Measurements from ENCODE around the gene MCC.

The MCC gene

DNA sequence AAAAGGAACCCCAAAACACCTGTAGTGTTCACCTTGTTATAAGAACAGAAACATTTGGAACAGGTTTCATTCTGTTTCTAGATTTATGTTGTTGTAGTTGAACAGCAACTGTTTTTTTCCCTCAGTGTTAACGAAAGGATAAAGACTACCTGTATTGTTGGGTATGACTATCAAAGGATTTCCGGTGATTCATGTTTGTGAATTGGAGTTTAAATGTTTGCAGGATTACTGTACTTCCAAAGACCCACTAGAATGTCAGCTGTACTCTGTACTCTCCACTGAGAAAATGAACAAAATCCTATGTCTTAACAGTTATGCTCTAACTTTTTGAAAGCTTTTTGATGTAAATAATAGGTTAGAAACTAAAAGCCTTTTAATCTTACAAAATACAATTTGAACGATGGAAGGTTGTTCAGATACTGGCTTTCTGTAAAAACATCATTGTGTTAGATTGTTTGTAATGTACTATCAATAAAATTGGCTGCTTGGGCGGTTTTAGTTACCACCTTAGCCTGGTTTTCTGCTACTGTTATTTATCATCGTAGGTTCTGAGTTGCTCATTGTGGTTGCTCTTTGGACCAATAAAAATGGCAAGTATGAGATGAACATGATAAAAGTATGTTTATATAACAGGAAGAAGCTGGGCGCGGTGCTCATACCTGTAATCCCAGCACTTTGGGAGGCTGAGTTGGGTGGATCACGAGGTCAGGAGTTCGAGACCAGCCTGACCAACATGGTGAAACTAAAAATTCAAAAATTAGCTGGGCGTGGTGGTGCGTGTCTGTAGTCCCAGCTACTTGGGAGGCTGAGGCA is 467.6 kb downstream of the MCC start:
- H3K27me3 ChIP-seq (ENCODE audit: control insufficient read depth in 2 of 2, insufficient read depth in 2 of 2, low read length in 2 of 2) = no peaks in the 10 kb centered on the region
- H3K4me3 ChIP-seq (ENCODE audit: low read length in 2 of 2) = no peak overlapping the region
- H3K27ac ChIP-seq (ENCODE audit: low read depth in 2 of 2, low read length in 2 of 2) = no peak overlapping the region
- no peak overlapping the region for H3K9ac ChIP-seq (ENCODE audit: low read depth in 1 of 2, low read length in 2 of 2)
- H3K4me1 ChIP-seq (ENCODE audit: control insufficient read depth in 2 of 2, insufficient read depth in 2 of 2, low read length in 2 of 2) = peaks cover 0 to 3% of the 10 kb centered on the region in 2 donors
- peaks cover 5% of the 10 kb centered on the region in 2 donors for H3K36me3 ChIP-seq (ENCODE audit: control insufficient read depth in 2 of 2, insufficient read depth in 2 of 2, low read length in 2 of 2)
- H3K9me3 ChIP-seq (ENCODE audit: control insufficient read depth in 2 of 2, low read length in 2 of 2) = no peaks in the 10 kb centered on the region

GRCh38 chr5:113017881-113018635 is 470.2 kb downstream of the MCC start:
- H3K9me3 ChIP-seq (ENCODE audit: control insufficient read depth in 2 of 2, low read length in 2 of 2) = no peaks in the 10 kb centered on the region
- no peak overlapping the region for H3K9ac ChIP-seq (ENCODE audit: low read depth in 1 of 2, low read length in 2 of 2)
- no peaks in the 10 kb centered on the region for H3K27me3 ChIP-seq (ENCODE audit: control insufficient read depth in 2 of 2, insufficient read depth in 2 of 2, low read length in 2 of 2)
- no peak overlapping the region for H3K4me3 ChIP-seq (ENCODE audit: low read length in 2 of 2)
- no peak overlapping the region for H3K27ac ChIP-seq (ENCODE audit: low read depth in 2 of 2, low read length in 2 of 2)
- H3K36me3 ChIP-seq (ENCODE audit: control insufficient read depth in 2 of 2, insufficient read depth in 2 of 2, low read length in 2 of 2) = peaks cover 16 to 20% of the 10 kb centered on the region in 2 donors
- H3K4me1 ChIP-seq (ENCODE audit: control insufficient read depth in 2 of 2, insufficient read depth in 2 of 2, low read length in 2 of 2) = peaks cover 0 to 3% of the 10 kb centered on the region in 2 donors

DNA sequence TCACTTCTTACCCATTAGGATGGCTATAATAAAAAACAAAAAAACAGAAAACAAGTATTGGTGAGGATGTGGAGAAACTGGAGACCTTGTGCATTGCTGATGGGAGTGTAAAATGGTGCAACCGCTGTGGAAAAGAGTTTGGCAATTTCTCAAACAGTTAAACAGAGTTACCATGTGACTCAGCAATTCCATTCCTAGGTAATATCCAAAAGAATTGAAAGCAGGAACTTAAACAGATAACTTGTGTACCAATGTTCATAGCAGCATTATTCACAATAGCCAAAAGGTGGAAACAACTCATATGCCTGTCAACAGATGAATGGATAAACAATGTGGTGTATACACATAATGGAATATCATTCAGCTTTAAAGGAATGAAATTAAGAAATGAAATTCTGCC is 482.8 kb downstream of the MCC start:
- no peak overlapping the region for H3K9ac ChIP-seq (ENCODE audit: low read depth in 1 of 2, low read length in 2 of 2)
- no peaks in the 10 kb centered on the region for H3K27me3 ChIP-seq (ENCODE audit: control insufficient read depth in 2 of 2, insufficient read depth in 2 of 2, low read length in 2 of 2)
- H3K36me3 ChIP-seq (ENCODE audit: control insufficient read depth in 2 of 2, insufficient read depth in 2 of 2, low read length in 2 of 2) = peaks cover 24 to 27% of the 10 kb centered on the region in 2 donors

DNA sequence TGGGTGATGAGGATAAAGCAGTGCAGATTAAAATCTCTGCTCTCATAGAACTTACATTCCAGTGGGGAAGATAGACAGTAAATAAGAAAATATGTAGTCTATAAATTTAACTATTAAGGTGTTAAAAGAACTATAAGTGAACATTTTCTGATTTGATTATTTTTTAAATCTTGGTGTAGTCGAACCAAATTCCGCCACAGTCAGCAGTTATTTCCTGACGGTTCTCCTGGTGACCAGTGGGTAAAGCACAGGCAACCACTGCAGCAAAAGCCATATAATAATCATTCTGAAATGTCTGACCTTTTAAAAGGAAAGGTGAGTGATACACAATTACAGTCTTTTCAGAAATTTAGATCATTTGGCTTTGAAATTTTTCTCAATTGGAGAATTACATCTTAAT is 484.5 kb downstream of the MCC start:
- no peaks in the 10 kb centered on the region for H3K9me3 ChIP-seq (ENCODE audit: control insufficient read depth in 2 of 2, low read length in 2 of 2)
- no peak overlapping the region for H3K9ac ChIP-seq (ENCODE audit: low read depth in 1 of 2, low read length in 2 of 2)
- H3K27me3 ChIP-seq (ENCODE audit: control insufficient read depth in 2 of 2, insufficient read depth in 2 of 2, low read length in 2 of 2) = no peaks in the 10 kb centered on the region
- no peak overlapping the region for H3K4me3 ChIP-seq (ENCODE audit: low read length in 2 of 2)
- H3K36me3 ChIP-seq (ENCODE audit: control insufficient read depth in 2 of 2, insufficient read depth in 2 of 2, low read length in 2 of 2) = peaks cover 24 to 28% of the 10 kb centered on the region in 2 donors
- H3K27ac ChIP-seq (ENCODE audit: low read depth in 2 of 2, low read length in 2 of 2) = no peak overlapping the region
- H3K4me1 ChIP-seq (ENCODE audit: control insufficient read depth in 2 of 2, insufficient read depth in 2 of 2, low read length in 2 of 2) = no peaks in the 10 kb centered on the region

More for the DNA sequence above, 482.8 kb downstream of the MCC start:
- H3K4me1 ChIP-seq (ENCODE audit: control insufficient read depth in 2 of 2, insufficient read depth in 2 of 2, low read length in 2 of 2) = no peaks in the 10 kb centered on the region
- no peaks in the 10 kb centered on the region for H3K9me3 ChIP-seq (ENCODE audit: control insufficient read depth in 2 of 2, low read length in 2 of 2)
- no peak overlapping the region for H3K4me3 ChIP-seq (ENCODE audit: low read length in 2 of 2)
- H3K27ac ChIP-seq (ENCODE audit: low read depth in 2 of 2, low read length in 2 of 2) = no peak overlapping the region

DNA sequence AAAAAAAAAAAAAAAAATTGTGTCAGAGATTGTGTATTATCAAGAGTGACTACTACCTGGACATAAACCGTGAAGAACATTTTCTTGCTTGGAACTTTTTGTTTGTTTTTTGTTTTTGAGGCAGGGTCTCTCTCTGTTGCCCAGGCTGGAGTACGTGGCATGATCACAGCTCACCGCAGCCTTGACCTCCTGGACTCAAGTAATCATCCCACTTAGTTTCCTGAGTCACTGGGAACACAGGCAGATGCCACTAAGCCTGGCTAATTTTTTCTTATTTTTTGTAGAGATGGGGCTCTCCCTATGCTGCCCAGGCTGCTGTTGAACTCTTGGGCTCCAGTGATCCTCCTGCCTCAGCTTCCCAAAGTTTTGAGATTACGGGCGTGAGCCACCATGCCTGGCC is 485.8 kb downstream of the MCC start:
- H3K4me3 ChIP-seq (ENCODE audit: low read length in 2 of 2) = no peak overlapping the region
- H3K9ac ChIP-seq (ENCODE audit: low read depth in 1 of 2, low read length in 2 of 2) = no peak overlapping the region
- no peak overlapping the region for H3K27ac ChIP-seq (ENCODE audit: low read depth in 2 of 2, low read length in 2 of 2)
- peaks cover 24 to 29% of the 10 kb centered on the region in 2 donors for H3K36me3 ChIP-seq (ENCODE audit: control insufficient read depth in 2 of 2, insufficient read depth in 2 of 2, low read length in 2 of 2)
- no peaks in the 10 kb centered on the region for H3K9me3 ChIP-seq (ENCODE audit: control insufficient read depth in 2 of 2, low read length in 2 of 2)
- no peaks in the 10 kb centered on the region for H3K27me3 ChIP-seq (ENCODE audit: control insufficient read depth in 2 of 2, insufficient read depth in 2 of 2, low read length in 2 of 2)
- no peaks in the 10 kb centered on the region for H3K4me1 ChIP-seq (ENCODE audit: control insufficient read depth in 2 of 2, insufficient read depth in 2 of 2, low read length in 2 of 2)

DNA sequence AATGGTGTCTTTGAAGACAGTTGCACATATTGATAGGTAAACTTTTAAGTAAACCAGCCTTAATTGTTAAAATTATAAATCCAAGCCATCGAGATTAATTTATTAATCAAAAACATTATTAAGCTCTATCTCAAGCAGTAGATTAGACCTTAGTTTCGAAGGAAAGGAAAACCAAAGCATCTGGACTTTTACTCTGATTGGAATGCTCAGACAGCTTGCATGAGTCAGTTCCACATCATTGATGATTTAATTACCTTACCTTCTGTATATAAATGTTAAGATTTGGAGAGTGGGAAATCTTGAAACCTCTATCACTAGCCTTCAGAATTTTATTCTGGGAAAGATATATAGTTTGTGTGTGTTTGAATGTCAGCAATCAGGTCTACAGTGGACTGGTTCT is 487.8 kb downstream of the MCC start:
- H3K27me3 ChIP-seq (ENCODE audit: control insufficient read depth in 2 of 2, insufficient read depth in 2 of 2, low read length in 2 of 2) = no peaks in the 10 kb centered on the region
- no peak overlapping the region for H3K27ac ChIP-seq (ENCODE audit: low read depth in 2 of 2, low read length in 2 of 2)
- H3K4me1 ChIP-seq (ENCODE audit: control insufficient read depth in 2 of 2, insufficient read depth in 2 of 2, low read length in 2 of 2) = no peaks in the 10 kb centered on the region
- peaks cover 23 to 25% of the 10 kb centered on the region in 2 donors for H3K36me3 ChIP-seq (ENCODE audit: control insufficient read depth in 2 of 2, insufficient read depth in 2 of 2, low read length in 2 of 2)
- H3K4me3 ChIP-seq (ENCODE audit: low read length in 2 of 2) = no peak overlapping the region
- no peaks in the 10 kb centered on the region for H3K9me3 ChIP-seq (ENCODE audit: control insufficient read depth in 2 of 2, low read length in 2 of 2)
- no peak overlapping the region for H3K9ac ChIP-seq (ENCODE audit: low read depth in 1 of 2, low read length in 2 of 2)

GRCh38 chr5:112998296-112998695 is 490.0 kb downstream of the MCC start:
- Histone ChIP-seq H3K4me3 (ENCODE audit: low read length in 2 of 2) (no peak overlapping the region), H3K9ac (ENCODE audit: low read depth in 1 of 2, low read length in 2 of 2) (no peak overlapping the region), H3K9me3 (ENCODE audit: control insufficient read depth in 2 of 2, low read length in 2 of 2) (no peaks in the 10 kb centered on the region), H3K4me1 (ENCODE audit: control insufficient read depth in 2 of 2, insufficient read depth in 2 of 2, low read length in 2 of 2) (no peaks in the 10 kb centered on the region), H3K36me3 (ENCODE audit: control insufficient read depth in 2 of 2, insufficient read depth in 2 of 2, low read length in 2 of 2) (peaks cover 16 to 23% of the 10 kb centered on the region in 2 donors), H3K27ac (ENCODE audit: low read depth in 2 of 2, low read length in 2 of 2) (no peak overlapping the region), H3K27me3 (ENCODE audit: control insufficient read depth in 2 of 2, insufficient read depth in 2 of 2, low read length in 2 of 2) (no peaks in the 10 kb centered on the region)

- no peak overlapping the region for H3K4me3 ChIP-seq (ENCODE audit: low read length in 2 of 2)
- H3K9me3 ChIP-seq (ENCODE audit: control insufficient read depth in 2 of 2, low read length in 2 of 2) = no peaks in the 10 kb centered on the region
- no peak overlapping the region for H3K27ac ChIP-seq (ENCODE audit: low read depth in 2 of 2, low read length in 2 of 2)
- H3K27me3 ChIP-seq (ENCODE audit: control insufficient read depth in 2 of 2, insufficient read depth in 2 of 2, low read length in 2 of 2) = no peaks in the 10 kb centered on the region
- H3K4me1 ChIP-seq (ENCODE audit: control insufficient read depth in 2 of 2, insufficient read depth in 2 of 2, low read length in 2 of 2) = no peaks in the 10 kb centered on the region
- peaks cover 6 to 14% of the 10 kb centered on the region in 2 donors for H3K36me3 ChIP-seq (ENCODE audit: control insufficient read depth in 2 of 2, insufficient read depth in 2 of 2, low read length in 2 of 2)
- H3K9ac ChIP-seq (ENCODE audit: low read depth in 1 of 2, low read length in 2 of 2) = no peak overlapping the region
Observed at GRCh38 chr5:112996830-112997374, 491.4 kb downstream of the MCC start.

GRCh38 chr5:112995764-112996618 is 492.3 kb downstream of the MCC start:
- H3K4me1 ChIP-seq (ENCODE audit: control insufficient read depth in 2 of 2, insufficient read depth in 2 of 2, low read length in 2 of 2) = no peaks in the 10 kb centered on the region
- no peak overlapping the region for H3K9ac ChIP-seq (ENCODE audit: low read depth in 1 of 2, low read length in 2 of 2)
- H3K27ac ChIP-seq (ENCODE audit: low read depth in 2 of 2, low read length in 2 of 2) = no peak overlapping the region
- H3K36me3 ChIP-seq (ENCODE audit: control insufficient read depth in 2 of 2, insufficient read depth in 2 of 2, low read length in 2 of 2) = peaks cover under 1 to 9% of the 10 kb centered on the region in 2 donors
- H3K4me3 ChIP-seq (ENCODE audit: low read length in 2 of 2) = no peak overlapping the region
- H3K27me3 ChIP-seq (ENCODE audit: control insufficient read depth in 2 of 2, insufficient read depth in 2 of 2, low read length in 2 of 2) = no peaks in the 10 kb centered on the region
- no peaks in the 10 kb centered on the region for H3K9me3 ChIP-seq (ENCODE audit: control insufficient read depth in 2 of 2, low read length in 2 of 2)

Data from mucosa of rectum (tissue), 2 donors.